ENCODE measurements around the gene PTGFRN. TPM values are rescaled to one million over a fixed set of nuclear protein-coding genes. Genes with fewer than 3 reads are reported as not detected.
"Not testable (repeated sequence)": the region's sequence is repeated elsewhere in the genome, so short reads cannot be mapped to it uniquely, and the experiment has no call there.

The PTGFRN gene
- total RNA-seq (2014; rRNA removed; shearing (Covaris generic)) (not detected in 2 replicates), total RNA-seq (2022) (not detected in 2 replicates), Bru-seq, nascent RNA (percentile 2 among the genes with signal in this experiment), BruChase-seq, experiment 1, labeled RNA remaining after a 6-hour chase (percentile 6 among the genes with signal in this experiment), BruChase-seq, experiment 2, labeled RNA remaining after a 2-hour chase (percentile 7 among the genes with signal in this experiment)
- long read RNA-seq = 0 reads

- POLR2A ChIA-PET = no interaction called here
These were observed at the start of gene PTGFRN for GRCh38 chr1:116909512-116910378. PTGFRN (plus strand) TSS chr1:116909916; CDS start chr1:116910204, 288 bp downstream.

GRCh38 chr1:116860167-116860566, 49.5 kb upstream of the PTGFRN start:
- BruUV-seq (replicated peaks); H3K9me2 ChIP-seq (ENCODE audit: insufficient read depth, low read length); H3K36me3 ChIP-seq (ENCODE audit: insufficient read depth, low read length); H3K9me3 ChIP-seq (ENCODE audit: low read length); H4K20me1 ChIP-seq (ENCODE audit: insufficient read depth, low read length); H3K27ac ChIP-seq (ENCODE audit: low read depth, low read length, poor library complexity, severe bottlenecking); H3K79me2 ChIP-seq (ENCODE audit: insufficient read depth, low read depth, low read length); CTCF ChIA-PET (ENCODE audit: unreplicated experiment); intact Hi-C loops (cut with micrococcal nuclease; ENCODE audit: unreplicated experiment); H3K4me1 ChIP-seq (ENCODE audit: insufficient read depth, low read length, poor library complexity, severe bottlenecking); H3K4me2 ChIP-seq (ENCODE audit: low read length); POLR2A ChIA-PET; H3K4me3 ChIP-seq (ENCODE audit: low read depth, low read length, poor library complexity, severe bottlenecking); H2AFZ ChIP-seq (ENCODE audit: low read length); DNase-seq (ENCODE audit: low spot score): not testable (repeated sequence)

More at GRCh38 chr1:116909512-116910378, at the start of gene PTGFRN:
- Histone ChIP-seq H3K36me3 (ENCODE audit: insufficient read depth, low read length) (no peaks in the 10 kb centered on the region), H3K4me2 (ENCODE audit: low read length) (no peak within 1 kb of the TSS), H3K27ac (ENCODE audit: low read depth, low read length, poor library complexity, severe bottlenecking) (no peak within 1 kb of the TSS), H4K20me1 (ENCODE audit: insufficient read depth, low read length) (no peaks in the 10 kb centered on the region), H3K9me3 (ENCODE audit: low read length) (no peaks in the 10 kb centered on the region), H3K9me2 (ENCODE audit: insufficient read depth, low read length) (no peaks in the 10 kb centered on the region), H2AFZ (ENCODE audit: low read length) (no peak within 1 kb of the TSS), H3K4me3 (ENCODE audit: low read depth, low read length, poor library complexity, severe bottlenecking) (no peak within 1 kb of the TSS), H3K79me2 (ENCODE audit: insufficient read depth, low read depth, low read length) (no peaks in the 10 kb centered on the region), H3K4me1 (ENCODE audit: insufficient read depth, low read length, poor library complexity, severe bottlenecking) (no peaks in the 10 kb centered on the region)
- no peak for DNase-seq (ENCODE audit: low spot score)
- CTCF ChIA-PET (ENCODE audit: unreplicated experiment) = interaction anchor here (0.6 kb wide), 1 partner anchor 1296 kb away, joined by 6 read pairs; no protein-coding TSS in a partner anchor
- TF ChIP-seq EZH2phosphoT487 (IDR thresholded peaks at IDR 0.05; ENCODE audit: borderline replicate concordance, low read depth, low read length) (no peak), CTCF (conservative IDR thresholded peaks at IDR 0.05; ENCODE audit: low read length) (no peak)
- no TSS peak for BruUV-seq (replicated peaks)
- intact Hi-C loops (cut with micrococcal nuclease; ENCODE audit: unreplicated experiment) = no loop called here

GRCh38 chr1:116861137-116861536, 48.6 kb upstream of the PTGFRN start:
- Histone ChIP-seq H4K20me1 (ENCODE audit: insufficient read depth, low read length) (no peaks in the 10 kb centered on the region), H3K4me1 (ENCODE audit: insufficient read depth, low read length, poor library complexity, severe bottlenecking) (no peaks in the 10 kb centered on the region), H3K9me3 (ENCODE audit: low read length) (no peaks in the 10 kb centered on the region), H2AFZ (ENCODE audit: low read length) (no peak overlapping the region), H3K9me2 (ENCODE audit: insufficient read depth, low read length) (no peaks in the 10 kb centered on the region), H3K27ac (ENCODE audit: low read depth, low read length, poor library complexity, severe bottlenecking) (no peak overlapping the region), H3K4me3 (ENCODE audit: low read depth, low read length, poor library complexity, severe bottlenecking) (no peak overlapping the region), H3K36me3 (ENCODE audit: insufficient read depth, low read length) (no peaks in the 10 kb centered on the region), H3K4me2 (ENCODE audit: low read length) (no peak overlapping the region), H3K79me2 (ENCODE audit: insufficient read depth, low read depth, low read length) (no peaks in the 10 kb centered on the region)
- TF ChIP-seq CTCF (conservative IDR thresholded peaks at IDR 0.05; ENCODE audit: low read length) = no peak
- no peak for TF ChIP-seq EZH2phosphoT487 (IDR thresholded peaks at IDR 0.05; ENCODE audit: borderline replicate concordance, low read depth, low read length)
- intact Hi-C loops (cut with micrococcal nuclease; ENCODE audit: unreplicated experiment) = no loop called here
- no peak for DNase-seq (ENCODE audit: low spot score)
- POLR2A ChIA-PET = no interaction called here
- CTCF ChIA-PET (ENCODE audit: unreplicated experiment) = no interaction called here
- BruUV-seq (replicated peaks) = no TSS peak

GRCh38 chr1:116863031-116863430, 46.7 kb upstream of the PTGFRN start:
- H4K20me1 ChIP-seq (ENCODE audit: insufficient read depth, low read length); DNase-seq (ENCODE audit: low spot score); H3K4me2 ChIP-seq (ENCODE audit: low read length); H3K9me3 ChIP-seq (ENCODE audit: low read length); H3K4me1 ChIP-seq (ENCODE audit: insufficient read depth, low read length, poor library complexity, severe bottlenecking); H3K4me3 ChIP-seq (ENCODE audit: low read depth, low read length, poor library complexity, severe bottlenecking); H3K9me2 ChIP-seq (ENCODE audit: insufficient read depth, low read length); H3K36me3 ChIP-seq (ENCODE audit: insufficient read depth, low read length); H2AFZ ChIP-seq (ENCODE audit: low read length); CTCF ChIA-PET (ENCODE audit: unreplicated experiment); H3K27ac ChIP-seq (ENCODE audit: low read depth, low read length, poor library complexity, severe bottlenecking); H3K79me2 ChIP-seq (ENCODE audit: insufficient read depth, low read depth, low read length); POLR2A ChIA-PET; BruUV-seq (replicated peaks); intact Hi-C loops (cut with micrococcal nuclease; ENCODE audit: unreplicated experiment): not testable (repeated sequence)

- intact Hi-C loops (cut with micrococcal nuclease; ENCODE audit: unreplicated experiment); H3K9me2 ChIP-seq (ENCODE audit: insufficient read depth, low read length); H2AFZ ChIP-seq (ENCODE audit: low read length); H3K9me3 ChIP-seq (ENCODE audit: low read length); H3K4me1 ChIP-seq (ENCODE audit: insufficient read depth, low read length, poor library complexity, severe bottlenecking); H3K79me2 ChIP-seq (ENCODE audit: insufficient read depth, low read depth, low read length); H4K20me1 ChIP-seq (ENCODE audit: insufficient read depth, low read length); H3K4me3 ChIP-seq (ENCODE audit: low read depth, low read length, poor library complexity, severe bottlenecking); BruUV-seq (replicated peaks); H3K27ac ChIP-seq (ENCODE audit: low read depth, low read length, poor library complexity, severe bottlenecking); H3K4me2 ChIP-seq (ENCODE audit: low read length); CTCF ChIA-PET (ENCODE audit: unreplicated experiment); DNase-seq (ENCODE audit: low spot score); H3K36me3 ChIP-seq (ENCODE audit: insufficient read depth, low read length): not testable (repeated sequence)
- POLR2A ChIA-PET = interaction anchor here (0.8 kb wide), 1 partner anchor 14 kb away, joined by 3 read pairs; no protein-coding TSS in a partner anchor
These were observed 43.2 kb upstream of the PTGFRN start for GRCh38 chr1:116866478-116866877.
